HAP-1 (cell line): ENCODE results near the gene GBX1.

Experiments used
- DNase-seq, 2 experiments: peaks; one replicate each; pipeline ENCODE4 v3.0.0-alpha.2; 2016 to 2020; ENCODE audit warnings: low spot score in 2 of 2
- H3K27me3 ChIP-seq: fragments of 250-450 bp; sonication (Bioruptor Pico); 2 replicates; pipeline ENCODE4 v1.5.1; 2020; ENCODE audit warnings: low read depth, mild to moderate bottlenecking, moderate library complexity
- H3K36me3 ChIP-seq: fragments of 250-450 bp; sonication (Bioruptor Pico); replicated peaks from 2 replicates; pipeline ENCODE4 v1.5.1; 2020; ENCODE audit warnings: mild to moderate bottlenecking
- H3K4me1 ChIP-seq: fragments of 250-450 bp; sonication (Bioruptor Pico); 2 replicates; pipeline ENCODE4 v1.5.1; 2020; ENCODE audit warnings: mild to moderate bottlenecking
- H3K4me3 ChIP-seq: fragments of 250-450 bp; sonication (Bioruptor Pico); 2 replicates; pipeline ENCODE4 v1.5.1; 2020; ENCODE audit warnings: mild to moderate bottlenecking, moderate library complexity
- H3K9me3 ChIP-seq: fragments of 250-450 bp; sonication (Bioruptor Pico); 2 replicates; pipeline ENCODE4 v1.5.1; 2020; ENCODE audit warnings: mild to moderate bottlenecking, moderate library complexity
- in situ Hi-C: fragments of 300-500 bp; cut with MboI; formaldehyde crosslinking; loops from 3 replicates; pipeline ENCODE4 v1.14.3; 2020; ENCODE audit warnings: low sequenced_read_pairs, inconsistent platforms, mixed read lengths

Gene GBX1

GRCh38 chr7:151202836-151203235 lies 35.3 kb upstream of the GBX1 start:
- DNase-seq: no peak
- Histone ChIP-seq H3K4me1 (no peaks in the 10 kb centered on the region), H3K27me3 (peaks cover 42% of the 10 kb centered on the region), H3K36me3 (no peaks in the 10 kb centered on the region), H3K4me3 (no peak overlapping the region), H3K9me3 (no peaks in the 10 kb centered on the region)
- in situ Hi-C loops: no loop called here

- peaks cover 45% of the 10 kb centered on the region for H3K27me3 ChIP-seq
- no peak overlapping the region for H3K4me3 ChIP-seq
- no peak for DNase-seq
- no peaks in the 10 kb centered on the region for H3K4me1 ChIP-seq
- H3K9me3 ChIP-seq: no peaks in the 10 kb centered on the region
- in situ Hi-C loops: no loop called here
- H3K36me3 ChIP-seq: no peaks in the 10 kb centered on the region
Measured at GRCh38 chr7:151201751-151202150, 34.3 kb upstream of the GBX1 start.

DNA sequence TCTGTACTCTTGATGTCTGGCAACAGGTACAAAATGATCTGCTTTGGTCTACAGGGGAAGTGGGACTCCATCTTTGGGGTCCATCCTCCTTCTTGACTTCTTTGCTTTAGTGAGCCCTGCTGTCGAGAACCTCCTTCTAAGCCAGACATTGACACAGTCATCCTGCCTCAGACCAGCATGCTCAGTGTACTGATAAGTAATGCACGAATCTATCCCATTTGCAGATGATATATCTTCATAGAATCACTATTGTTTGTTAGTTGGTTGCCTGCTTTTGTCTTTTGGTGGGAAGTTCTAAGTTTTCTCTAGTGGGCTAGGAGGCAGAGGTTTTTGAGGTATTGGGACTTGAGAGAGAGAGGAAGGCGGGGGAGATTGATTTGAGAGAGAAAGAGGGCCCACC lies 33.9 kb upstream of the GBX1 start:
- peaks cover 49% of the 10 kb centered on the region for H3K27me3 ChIP-seq
- H3K4me1 ChIP-seq: no peaks in the 10 kb centered on the region
- H3K4me3 ChIP-seq: no peak overlapping the region
- in situ Hi-C loops: no loop called here
- H3K36me3 ChIP-seq: no peaks in the 10 kb centered on the region
- no peak for DNase-seq
- no peaks in the 10 kb centered on the region for H3K9me3 ChIP-seq

DNA sequence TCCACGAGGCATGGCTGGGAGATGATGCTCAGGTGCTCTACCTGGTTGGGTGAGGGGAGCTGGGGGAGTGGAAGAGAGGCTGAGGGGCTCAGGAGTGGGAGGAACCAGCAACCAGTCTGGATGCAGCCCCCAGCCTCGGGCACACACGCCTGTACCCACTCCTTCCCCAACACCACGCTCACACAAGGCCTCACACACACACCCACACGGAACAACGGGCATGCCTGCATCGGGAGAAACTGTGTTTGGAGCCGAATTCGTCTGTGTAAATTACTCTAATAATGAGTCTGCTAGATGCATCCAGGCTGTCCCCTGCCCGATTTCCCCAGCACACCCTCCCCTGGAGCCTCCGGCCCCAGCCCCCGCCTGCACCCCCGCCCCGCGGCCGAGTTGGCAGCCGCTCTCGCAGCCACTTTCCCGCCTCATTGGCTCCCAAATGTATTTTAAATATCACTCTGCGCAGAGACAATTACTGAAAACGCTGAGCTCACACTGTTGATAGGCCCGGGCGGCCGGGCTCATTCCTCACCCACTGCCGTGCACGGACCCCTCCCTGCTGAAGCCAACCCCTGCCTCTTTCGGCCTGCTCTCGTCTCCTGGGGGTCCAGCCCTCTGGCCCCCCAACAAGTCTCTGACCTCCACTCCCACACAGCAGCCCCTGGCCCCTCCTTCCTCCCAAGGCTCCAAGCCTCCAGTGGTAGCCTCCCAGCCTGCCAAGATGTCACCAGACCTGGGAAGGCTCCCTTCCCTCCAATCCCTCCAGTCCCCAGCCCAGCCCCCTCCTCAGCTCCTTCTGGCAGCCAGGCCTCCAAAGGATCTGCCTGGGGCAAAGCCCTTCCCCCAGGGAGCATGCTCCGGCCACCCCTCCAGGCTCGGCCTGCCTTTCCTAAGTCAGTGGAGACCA lies 31.7 kb upstream of the GBX1 start:
- in situ Hi-C loops: no loop called here
- peaks cover 61% of the 10 kb centered on the region for H3K27me3 ChIP-seq

DNA sequence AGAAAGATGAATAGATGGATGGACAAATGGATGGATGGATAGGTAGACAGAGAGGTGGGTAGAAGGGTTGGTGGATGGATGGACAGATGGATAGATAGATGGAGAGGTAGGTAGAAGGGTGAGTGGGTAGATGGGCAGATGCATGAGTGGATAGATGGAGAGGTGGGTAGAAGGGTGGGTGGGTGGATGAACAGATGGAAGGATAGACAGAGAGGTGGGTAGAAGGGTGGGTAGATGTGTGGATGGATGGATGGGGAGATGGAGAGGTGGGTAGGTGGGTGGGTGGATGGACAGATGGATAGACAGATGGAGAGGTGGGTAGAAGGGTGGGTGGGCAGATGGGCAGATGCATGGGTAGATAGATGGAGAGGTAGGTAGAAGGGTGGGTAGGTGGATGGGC lies 30.4 kb upstream of the GBX1 start:
- peaks cover 56% of the 10 kb centered on the region for H3K27me3 ChIP-seq
- H3K4me3 ChIP-seq: no peak overlapping the region
- no peak for DNase-seq
- in situ Hi-C loops: no loop called here
- H3K4me1 ChIP-seq: no peaks in the 10 kb centered on the region
- H3K36me3 ChIP-seq: no peaks in the 10 kb centered on the region
- no peaks in the 10 kb centered on the region for H3K9me3 ChIP-seq

More for the DNA sequence above, 31.7 kb upstream of the GBX1 start:
- H3K4me3 ChIP-seq: no peak overlapping the region
- H3K9me3 ChIP-seq: no peaks in the 10 kb centered on the region
- H3K36me3 ChIP-seq: no peaks in the 10 kb centered on the region
- DNase-seq: no peak
- no peaks in the 10 kb centered on the region for H3K4me1 ChIP-seq

DNA sequence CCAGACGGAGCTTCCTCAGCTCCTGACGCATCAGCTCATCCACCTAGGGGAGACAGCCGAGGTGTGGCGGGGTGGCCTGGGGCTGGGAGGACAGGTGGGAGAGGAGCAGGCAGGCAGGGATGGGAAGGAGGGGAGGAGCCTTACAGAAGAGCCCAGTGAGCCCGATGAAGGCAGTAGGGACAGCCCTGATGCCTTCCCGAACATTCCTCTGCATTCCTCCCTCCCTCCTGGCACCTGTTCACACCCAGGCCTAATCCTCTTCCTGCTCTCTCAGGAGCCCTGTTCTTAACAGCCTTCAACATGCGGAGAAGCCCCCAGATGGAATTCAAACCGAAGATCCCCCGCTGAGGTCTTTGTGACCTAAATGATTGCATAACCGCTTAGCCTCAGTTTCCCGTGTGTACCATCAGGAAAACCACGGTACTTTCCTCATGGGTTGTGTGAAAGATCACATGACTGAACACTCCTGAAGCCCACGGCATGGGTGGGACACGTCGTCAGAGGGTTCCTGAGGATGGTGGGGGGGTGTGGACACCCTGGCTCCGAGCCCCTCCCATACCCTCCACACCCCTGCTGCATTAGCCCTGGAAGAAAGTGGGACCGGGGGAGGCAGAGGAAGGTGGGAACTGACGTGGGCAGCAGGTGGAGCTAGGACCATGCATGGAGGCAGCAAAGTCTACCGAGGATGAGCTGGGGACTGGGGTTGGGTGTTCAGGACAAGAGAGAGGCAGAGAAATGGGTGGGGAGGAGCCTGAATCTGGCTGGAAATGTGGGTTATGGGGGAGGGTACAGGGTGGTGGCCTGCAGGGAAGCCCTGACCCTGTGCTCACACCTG lies 28.3 kb upstream of the GBX1 start:
- in situ Hi-C loops: no loop called here

GRCh38 chr7:151194188-151194587 lies 26.7 kb upstream of the GBX1 start:
- DNase-seq: no peak
- Histone ChIP-seq H3K4me1 (no peaks in the 10 kb centered on the region), H3K36me3 (no peaks in the 10 kb centered on the region), H3K27me3 (peaks cover 66% of the 10 kb centered on the region), H3K9me3 (no peaks in the 10 kb centered on the region), H3K4me3 (no peak overlapping the region)
- in situ Hi-C loops: no loop called here

More for the DNA sequence above, 28.3 kb upstream of the GBX1 start:
- Histone ChIP-seq H3K9me3 (no peaks in the 10 kb centered on the region), H3K4me3 (no peak overlapping the region), H3K36me3 (no peaks in the 10 kb centered on the region), H3K27me3 (peaks cover 50% of the 10 kb centered on the region), H3K4me1 (no peaks in the 10 kb centered on the region)
- no peak for DNase-seq

DNA sequence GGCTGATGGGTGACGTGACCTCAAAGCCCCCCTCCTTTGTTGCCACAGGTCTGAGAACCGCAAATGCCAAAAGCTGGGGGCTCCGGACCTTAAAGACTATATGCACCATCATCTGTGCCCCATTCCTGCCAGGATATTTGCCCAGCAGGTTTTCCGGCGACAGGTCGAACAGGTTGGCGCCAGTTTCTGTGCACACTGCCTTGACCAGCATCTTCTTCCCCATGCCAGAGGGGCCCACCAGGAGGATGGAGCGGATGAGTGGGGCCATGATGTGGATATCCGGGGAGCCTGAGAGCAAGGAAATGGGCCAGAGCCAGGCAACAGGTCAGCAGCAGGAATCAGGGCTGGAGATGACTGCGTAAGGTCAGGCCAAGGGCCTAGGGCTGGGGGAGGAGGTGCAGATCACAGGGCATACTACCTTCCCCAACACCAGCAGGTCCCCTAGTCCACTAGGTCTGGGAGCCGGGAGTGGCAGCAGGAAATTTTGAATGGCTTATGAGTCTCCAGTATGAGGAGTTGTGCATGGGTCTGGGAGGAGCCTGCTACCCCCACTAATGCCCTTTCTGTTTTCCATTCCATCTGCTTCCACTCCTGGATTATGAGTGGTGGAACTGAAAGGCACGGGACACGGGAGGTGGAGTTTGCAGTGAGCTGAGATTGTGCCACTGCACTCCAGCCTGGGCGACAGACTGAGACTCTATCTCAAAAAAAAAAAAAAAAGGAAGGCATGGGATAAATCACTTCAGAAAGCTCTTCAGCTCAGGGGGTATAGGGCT lies 25.9 kb upstream of the GBX1 start:
- in situ Hi-C loops: no loop called here
- DNase-seq: no peak
- Histone ChIP-seq H3K4me3 (no peak overlapping the region), H3K36me3 (no peaks in the 10 kb centered on the region), H3K9me3 (no peaks in the 10 kb centered on the region), H3K4me1 (no peaks in the 10 kb centered on the region), H3K27me3 (peaks cover 68% of the 10 kb centered on the region)

GRCh38 chr7:151192002-151192539 lies 24.6 kb upstream of the GBX1 start:
- H3K4me3 ChIP-seq: no peak overlapping the region
- H3K27me3 ChIP-seq: peaks cover 66% of the 10 kb centered on the region
- H3K4me1 ChIP-seq: no peaks in the 10 kb centered on the region
- in situ Hi-C loops: no loop called here
- DNase-seq: no peak
- no peaks in the 10 kb centered on the region for H3K9me3 ChIP-seq
- H3K36me3 ChIP-seq: no peaks in the 10 kb centered on the region

DNA sequence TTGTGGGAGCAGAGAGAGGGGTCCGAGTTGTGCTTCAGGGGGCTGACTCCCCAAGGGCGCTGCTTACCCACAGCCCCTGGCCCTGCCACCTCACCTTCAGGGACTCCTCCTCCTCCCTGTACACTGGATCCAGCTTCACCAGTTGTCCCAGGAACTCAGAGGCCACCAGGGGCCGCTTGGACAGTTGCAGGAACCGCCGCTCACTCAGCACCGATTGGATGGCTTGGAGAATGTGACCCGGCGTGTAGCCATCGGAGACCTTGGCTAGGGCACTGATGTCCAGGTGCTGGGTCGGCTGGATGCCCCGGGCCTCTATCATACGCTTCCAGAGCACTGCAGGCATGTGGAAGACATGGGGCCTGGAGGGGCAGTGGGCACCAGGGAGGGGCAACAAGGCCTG lies 24.1 kb upstream of the GBX1 start:
- in situ Hi-C loops: no loop called here
- DNase-seq: no peak

GRCh38 chr7:151189038-151189437 lies 21.5 kb upstream of the GBX1 start:
- DNase-seq: no peak
- no peaks in the 10 kb centered on the region for H3K4me1 ChIP-seq
- H3K4me3 ChIP-seq: no peak overlapping the region
- H3K27me3 ChIP-seq: peaks cover 36% of the 10 kb centered on the region
- H3K36me3 ChIP-seq: no peaks in the 10 kb centered on the region
- no peaks in the 10 kb centered on the region for H3K9me3 ChIP-seq
- in situ Hi-C loops: no loop called here

More for the DNA sequence above, 24.1 kb upstream of the GBX1 start:
- Histone ChIP-seq H3K4me1 (no peaks in the 10 kb centered on the region), H3K4me3 (no peak overlapping the region), H3K27me3 (peaks cover 61% of the 10 kb centered on the region), H3K36me3 (no peaks in the 10 kb centered on the region), H3K9me3 (no peaks in the 10 kb centered on the region)

DNA sequence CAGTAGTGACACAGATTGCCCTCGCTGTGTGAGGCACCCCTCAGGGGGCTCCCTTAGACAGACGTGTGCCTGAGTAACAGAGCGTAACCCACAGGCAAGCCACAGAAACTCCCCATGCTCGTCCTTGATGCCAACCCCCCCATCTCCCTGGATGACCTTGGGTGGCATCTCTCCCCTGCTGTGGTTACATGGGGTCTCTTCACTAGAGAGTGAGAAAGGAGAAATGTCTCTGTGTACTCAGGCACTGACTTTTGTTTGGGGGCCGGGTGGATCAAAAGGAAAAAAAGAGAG lies 20.7 kb upstream of the GBX1 start:
- Histone ChIP-seq H3K4me3 (no peak overlapping the region), H3K36me3 (no peaks in the 10 kb centered on the region), H3K4me1 (no peaks in the 10 kb centered on the region), H3K9me3 (no peaks in the 10 kb centered on the region), H3K27me3 (peaks cover 34% of the 10 kb centered on the region)
- no peak for DNase-seq
- in situ Hi-C loops: no loop called here

GRCh38 chr7:151187409-151188251 lies 20.1 kb upstream of the GBX1 start:
- no peak for DNase-seq
- no peaks in the 10 kb centered on the region for H3K4me1 ChIP-seq
- H3K4me3 ChIP-seq: no peak overlapping the region
- H3K27me3 ChIP-seq: peaks cover 34% of the 10 kb centered on the region
- no peaks in the 10 kb centered on the region for H3K36me3 ChIP-seq
- in situ Hi-C loops: no loop called here
- no peaks in the 10 kb centered on the region for H3K9me3 ChIP-seq
